Activated CD4-positive, alpha-beta T cell treated with anti-CD3 and anti-CD28 coated beads, Interleukin-2, amount 10 ng/mL, durations not matched to agents 7 days and 5 days (primary cell): ENCODE results near the gene OPCML. TPM values are rescaled to one million over a fixed set of nuclear protein-coding genes. Genes with fewer than 3 reads are reported as not detected.

Experiments
- CTCF ChIA-PET: fragments of 350-600 bp; sonication (Branson Sonifier 250); formaldehyde crosslinking; loops from one replicate; lab custom pipeline; 2021; ENCODE audit warnings: antibody characterized with exemption; lab: Charles Lee
- POLR2A ChIA-PET: fragments of 350-600 bp; sonication (Branson Sonifier 250); formaldehyde crosslinking; loops from one replicate; lab custom pipeline; 2021; ENCODE audit warnings: antibody characterized with exemption; lab: Charles Lee
- DNase-seq: peaks from one replicate; pipeline ENCODE4 v3.0.0-alpha.2; 2020
- H3K27ac Mint-ChIP-seq: one replicate; pipeline ENCODE4 v1.8.0; 2021; ENCODE audit warnings: mild to moderate bottlenecking, moderate library complexity, mixed read lengths
- H3K27me3 Mint-ChIP-seq: one replicate; pipeline ENCODE4 v1.8.0; 2021; ENCODE audit warnings: mixed read lengths
- H3K36me3 Mint-ChIP-seq: one replicate; pipeline ENCODE4 v1.8.0; 2021; ENCODE audit warnings: low read depth, mixed read lengths
- H3K4me1 Mint-ChIP-seq: one replicate; pipeline ENCODE4 v1.8.0; 2021; ENCODE audit warnings: mixed read lengths
- H3K4me3 Mint-ChIP-seq: one replicate; pipeline ENCODE4 v1.8.0; 2021; ENCODE audit warnings: mild to moderate bottlenecking, moderate library complexity, mixed read lengths
- H3K9me3 Mint-ChIP-seq: one replicate; pipeline ENCODE4 v1.8.0; 2021; ENCODE audit warnings: mixed read lengths
- total RNA-seq, 2 experiments: library from RNA; stranded (reverse); gene quantifications; one replicate each; pipeline ENCODE4 v1.2.3, GENCODE V29; 2021

The OPCML gene
- total RNA-seq, 2 experiments from 2014 or later, result not detected

DNA sequence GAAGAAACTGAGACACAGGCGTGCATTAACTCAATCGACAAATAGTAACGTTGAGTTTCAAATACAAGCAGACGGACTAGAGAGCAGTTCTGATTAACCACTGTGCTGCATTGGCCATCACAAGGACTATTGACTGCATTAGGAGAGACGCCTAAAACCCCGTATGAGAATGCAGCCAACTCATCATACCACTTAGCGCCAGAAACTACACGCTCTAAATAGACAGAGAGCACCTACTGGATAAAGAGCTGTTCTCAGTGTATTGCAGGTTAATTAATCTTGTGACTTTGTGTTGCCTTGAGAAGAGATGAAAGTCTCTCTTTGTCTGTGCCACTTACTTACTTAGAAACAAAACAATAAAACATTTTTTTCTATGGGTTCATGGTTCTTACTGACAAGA is 484.0 kb downstream of the OPCML start:
- DNase-seq, result no peak
- POLR2A ChIA-PET, result no interaction called here
- Mint-ChIP-seq H3K9me3 (no peaks in the 10 kb centered on the region), H3K27me3 (no peaks in the 10 kb centered on the region), H3K4me1 (no peaks in the 10 kb centered on the region), H3K36me3 (no peaks in the 10 kb centered on the region), H3K4me3 (no peak overlapping the region), H3K27ac (no peak overlapping the region)
- CTCF ChIA-PET, result no interaction called here

DNA sequence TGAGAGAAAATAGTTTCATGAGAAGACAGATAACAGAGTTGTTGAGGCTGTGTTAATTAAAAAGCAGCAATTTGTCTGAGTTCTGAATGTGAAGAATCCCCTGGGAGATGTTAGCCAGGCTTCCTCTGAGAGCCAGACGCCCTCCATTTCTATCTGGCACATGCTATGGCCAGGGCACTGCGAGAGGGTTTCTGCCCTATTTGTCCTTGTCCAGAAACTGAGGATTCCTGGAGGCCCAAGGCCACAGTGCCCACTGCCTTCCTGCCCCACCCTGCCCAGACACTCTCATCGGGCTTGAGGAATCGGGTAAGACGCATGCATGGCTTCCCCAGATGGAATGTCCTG is 484.6 kb downstream of the OPCML start:
- H3K4me1 Mint-ChIP-seq, result no peaks in the 10 kb centered on the region
- no peaks in the 10 kb centered on the region for H3K27me3 Mint-ChIP-seq
- H3K4me3 Mint-ChIP-seq, result no peak overlapping the region
- H3K27ac Mint-ChIP-seq, result no peak overlapping the region
- DNase-seq, result no peak
- ChIA-PET POLR2A (no interaction called here), CTCF (no interaction called here)
- H3K9me3 Mint-ChIP-seq, result no peaks in the 10 kb centered on the region
- no peaks in the 10 kb centered on the region for H3K36me3 Mint-ChIP-seq

DNA sequence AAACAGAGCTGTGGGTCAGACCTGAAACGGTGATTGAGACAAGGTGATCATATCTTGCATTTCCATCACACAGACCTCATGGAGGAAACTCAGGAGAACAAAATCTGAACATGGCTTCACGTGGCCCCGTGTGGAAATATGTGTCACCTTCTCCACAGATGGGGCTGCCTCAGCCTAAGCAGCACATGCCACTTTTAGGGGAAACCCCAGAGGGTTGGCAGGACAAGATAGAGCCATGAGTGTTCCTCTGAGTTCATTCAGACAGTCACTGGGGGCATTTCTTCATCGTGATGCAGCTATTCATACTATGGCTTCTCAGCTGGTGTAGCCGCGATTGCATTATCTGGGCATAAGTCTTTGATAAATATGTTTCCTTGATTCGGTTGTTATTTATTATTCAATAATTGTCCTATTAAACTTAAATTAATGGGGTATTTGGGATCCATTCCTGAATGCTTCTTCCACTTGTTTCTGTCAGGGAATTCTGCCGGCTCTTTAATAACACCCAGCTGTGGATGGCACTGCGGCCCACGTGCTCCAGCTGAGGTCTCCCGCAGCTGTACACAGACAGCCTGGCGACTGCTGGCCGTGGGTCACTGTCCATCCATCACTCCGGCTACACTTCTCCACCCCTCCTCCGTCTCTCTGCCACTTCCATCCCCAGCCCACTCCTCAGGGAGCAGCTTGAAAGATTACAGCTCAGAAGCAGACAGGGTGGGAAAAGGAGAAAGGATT is 485.1 kb downstream of the OPCML start:
- POLR2A ChIA-PET, result no interaction called here

DNA sequence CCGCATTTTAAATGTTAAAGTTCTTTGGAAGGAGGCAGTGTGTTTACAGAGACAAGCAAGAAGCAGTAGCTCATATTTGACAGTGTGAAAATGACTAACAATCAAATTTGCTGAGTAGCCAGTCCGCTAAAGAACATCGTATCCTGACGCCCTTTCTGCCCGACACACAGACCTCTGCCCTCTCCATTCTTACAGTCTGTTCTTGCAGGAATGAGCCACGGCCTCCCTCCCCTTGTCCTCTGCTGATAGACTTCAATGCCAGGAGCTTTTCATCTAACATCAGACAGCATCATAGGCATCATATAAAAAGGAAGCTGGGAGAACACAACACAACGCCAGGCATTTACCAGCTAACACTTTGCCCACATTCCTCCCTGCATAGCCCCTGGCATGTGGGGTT is 486.0 kb downstream of the OPCML start:
- no peaks in the 10 kb centered on the region for H3K9me3 Mint-ChIP-seq
- ChIA-PET CTCF (interaction anchor here (1.2 kb wide), 1 partner anchor 9 kb away, joined by 3 read pairs; no protein-coding TSS in a partner anchor), POLR2A (no interaction called here)
- no peak overlapping the region for H3K27ac Mint-ChIP-seq
- no peaks in the 10 kb centered on the region for H3K36me3 Mint-ChIP-seq
- no peaks in the 10 kb centered on the region for H3K27me3 Mint-ChIP-seq
- no peak overlapping the region for H3K4me3 Mint-ChIP-seq
- DNase-seq, result no peak
- H3K4me1 Mint-ChIP-seq, result no peaks in the 10 kb centered on the region

More for the DNA sequence above, 485.1 kb downstream of the OPCML start:
- H3K4me1 Mint-ChIP-seq, result no peaks in the 10 kb centered on the region
- H3K36me3 Mint-ChIP-seq, result no peaks in the 10 kb centered on the region
- no peak for DNase-seq
- no peak overlapping the region for H3K27ac Mint-ChIP-seq
- H3K4me3 Mint-ChIP-seq, result no peak overlapping the region
- no peaks in the 10 kb centered on the region for H3K9me3 Mint-ChIP-seq
- CTCF ChIA-PET, result no interaction called here
- no peaks in the 10 kb centered on the region for H3K27me3 Mint-ChIP-seq

DNA sequence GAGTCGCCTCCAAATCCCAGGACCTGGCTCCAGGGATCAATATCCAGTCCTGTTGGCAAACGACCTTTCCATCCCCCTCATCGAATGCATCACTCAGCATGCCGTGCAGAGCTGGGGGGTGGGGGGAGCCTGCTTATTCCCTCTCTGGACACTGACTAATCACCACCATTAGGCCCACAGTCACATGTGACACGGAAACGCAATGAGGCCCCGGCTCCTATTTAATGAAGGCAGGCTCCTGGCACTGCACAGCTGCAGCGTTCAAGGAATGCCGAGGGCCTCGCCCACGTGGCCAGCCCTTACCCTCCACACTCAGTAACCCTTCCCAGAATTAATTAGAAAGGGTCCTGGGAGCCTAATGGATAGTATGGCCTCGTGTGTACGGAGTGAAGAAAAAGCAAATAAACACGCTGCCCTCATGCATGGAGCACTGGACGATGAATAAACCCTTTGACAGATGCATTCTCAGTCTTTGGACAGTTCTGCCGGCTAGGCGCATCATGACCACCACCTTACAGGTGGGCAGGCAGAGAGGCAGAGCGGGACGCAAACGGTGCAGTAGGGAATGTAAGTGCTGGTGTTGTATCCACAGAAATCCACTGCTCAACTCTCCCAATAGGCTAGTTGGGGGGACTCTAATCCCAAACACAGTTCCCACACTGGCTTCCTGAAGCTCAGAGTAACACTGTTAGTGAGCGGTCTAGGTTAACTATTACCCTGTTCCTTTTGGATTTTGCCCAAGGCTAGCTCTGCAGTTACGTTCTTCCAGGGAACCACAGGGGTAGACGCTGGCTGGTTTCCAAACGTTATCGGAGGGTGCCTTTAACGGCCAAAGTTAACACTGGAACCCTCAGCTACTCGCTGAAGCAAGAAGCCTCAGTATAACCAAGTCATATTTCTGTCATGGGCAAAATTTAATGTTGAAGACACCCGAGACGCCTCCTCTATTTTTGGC is 490.1 kb downstream of the OPCML start:
- no peak overlapping the region for H3K27ac Mint-ChIP-seq
- H3K36me3 Mint-ChIP-seq, result no peaks in the 10 kb centered on the region
- ChIA-PET POLR2A (no interaction called here), CTCF (no interaction called here)
- no peaks in the 10 kb centered on the region for H3K27me3 Mint-ChIP-seq
- DNase-seq, result no peak
- H3K9me3 Mint-ChIP-seq, result no peaks in the 10 kb centered on the region
- H3K4me1 Mint-ChIP-seq, result no peaks in the 10 kb centered on the region
- H3K4me3 Mint-ChIP-seq, result no peak overlapping the region

DNA sequence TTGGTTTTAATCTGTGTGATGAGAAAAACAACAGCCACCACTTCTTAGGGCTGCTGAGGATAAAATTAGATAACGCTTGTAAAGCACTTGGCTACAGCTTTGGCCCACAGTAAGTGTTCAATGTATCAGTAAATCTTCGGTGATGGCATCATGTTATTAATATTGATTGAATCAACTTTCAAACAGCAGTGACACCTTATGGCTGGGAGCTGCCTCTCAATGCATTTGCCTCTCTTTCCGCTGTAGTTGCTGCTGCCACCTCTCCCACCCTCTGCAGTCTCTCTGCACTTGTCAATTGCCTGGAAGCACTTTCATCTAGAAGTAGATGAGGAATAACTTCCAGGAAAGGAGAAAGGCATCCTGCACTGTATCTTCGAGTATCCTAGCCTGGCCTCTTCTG is 491.1 kb downstream of the OPCML start:
- H3K9me3 Mint-ChIP-seq, result no peaks in the 10 kb centered on the region
- H3K27ac Mint-ChIP-seq, result no peak overlapping the region
- ChIA-PET POLR2A (no interaction called here), CTCF (no interaction called here)
- no peaks in the 10 kb centered on the region for H3K27me3 Mint-ChIP-seq
- no peak for DNase-seq
- H3K4me1 Mint-ChIP-seq, result no peaks in the 10 kb centered on the region
- H3K4me3 Mint-ChIP-seq, result no peak overlapping the region
- no peaks in the 10 kb centered on the region for H3K36me3 Mint-ChIP-seq

DNA sequence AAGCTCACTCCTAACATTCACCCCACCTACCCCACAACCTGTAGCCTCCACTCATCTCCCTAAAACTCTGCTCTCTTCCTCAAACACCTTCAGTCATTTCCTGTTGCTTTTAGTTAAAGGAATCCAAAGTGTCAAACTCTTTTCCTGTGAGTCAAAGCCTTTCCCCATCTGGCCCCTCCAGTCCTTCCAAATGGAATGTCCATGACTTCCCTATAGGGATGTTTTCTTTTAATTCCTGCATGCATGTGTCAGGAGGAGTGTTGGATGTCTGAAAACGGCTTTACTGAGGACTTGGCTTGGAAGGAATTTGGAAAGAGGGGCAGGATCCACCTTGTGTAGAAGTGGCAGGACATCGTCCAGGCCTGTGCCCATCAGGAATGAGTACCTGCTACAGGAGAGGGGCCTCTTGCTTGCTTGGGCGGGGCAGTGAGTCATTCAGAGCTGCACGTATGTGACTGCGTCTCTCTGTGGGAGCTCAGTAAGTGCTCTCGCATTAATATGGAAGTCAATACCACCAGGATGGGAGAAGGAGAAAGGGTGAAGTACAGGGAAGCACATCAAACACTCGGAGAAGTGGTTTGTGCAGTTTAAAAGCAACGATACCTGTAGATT is 491.9 kb downstream of the OPCML start:
- CTCF ChIA-PET, result no interaction called here
- DNase-seq, result no peak
- Mint-ChIP-seq H3K27me3 (no peaks in the 10 kb centered on the region), H3K4me3 (no peak overlapping the region), H3K27ac (no peak overlapping the region), H3K9me3 (no peaks in the 10 kb centered on the region), H3K36me3 (no peaks in the 10 kb centered on the region), H3K4me1 (no peaks in the 10 kb centered on the region)
- POLR2A ChIA-PET, result no interaction called here

DNA sequence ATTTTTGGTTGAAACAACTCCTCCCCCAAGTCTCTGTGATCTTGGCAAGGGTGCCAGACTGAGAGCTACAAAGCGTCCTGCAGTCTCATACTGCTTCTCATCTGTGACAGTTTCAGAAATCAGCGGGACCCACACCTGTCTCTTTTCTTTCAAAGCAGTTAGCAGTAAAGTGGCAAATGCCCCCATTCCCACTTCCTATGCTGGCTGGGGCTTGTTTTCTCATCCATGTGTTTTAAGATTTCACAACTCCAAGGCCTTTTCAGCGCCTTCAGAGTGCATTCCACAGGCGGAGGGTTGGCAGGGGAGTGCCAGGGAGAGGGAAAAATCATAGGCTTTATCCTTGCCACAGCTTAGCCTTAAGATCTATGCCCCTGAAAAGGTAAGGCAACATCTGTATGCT is 493.5 kb downstream of the OPCML start:
- POLR2A ChIA-PET, result no interaction called here
- H3K4me1 Mint-ChIP-seq, result no peaks in the 10 kb centered on the region
- no peaks in the 10 kb centered on the region for H3K36me3 Mint-ChIP-seq
- no peak overlapping the region for H3K27ac Mint-ChIP-seq
- H3K27me3 Mint-ChIP-seq, result no peaks in the 10 kb centered on the region
- DNase-seq, result no peak
- CTCF ChIA-PET, result interaction anchor here (0.6 kb wide), 1 partner anchor 274 kb away, joined by 3 read pairs; no protein-coding TSS in a partner anchor
- no peak overlapping the region for H3K4me3 Mint-ChIP-seq
- no peaks in the 10 kb centered on the region for H3K9me3 Mint-ChIP-seq

DNA sequence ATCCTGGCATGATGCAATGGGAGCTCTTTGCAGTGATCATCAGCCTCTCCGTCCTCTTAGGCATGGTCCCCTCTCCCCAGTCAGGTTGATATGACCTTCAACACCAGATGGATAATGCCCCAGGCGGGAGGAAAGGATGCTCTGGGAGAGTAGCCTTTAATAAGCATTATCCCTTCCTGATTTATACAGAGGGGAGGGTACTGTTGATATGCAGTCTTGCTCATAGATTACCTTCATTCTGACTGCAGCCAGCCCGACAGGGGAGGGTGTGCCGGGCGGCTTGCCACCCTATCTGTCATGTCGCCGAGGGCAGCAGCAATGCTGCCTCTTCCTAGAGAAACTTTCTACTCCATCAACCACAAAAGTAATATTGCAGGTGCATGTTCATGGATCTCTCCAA is 497.4 kb downstream of the OPCML start:
- Mint-ChIP-seq H3K36me3 (no peaks in the 10 kb centered on the region), H3K27me3 (no peaks in the 10 kb centered on the region), H3K27ac (no peak overlapping the region), H3K4me1 (no peaks in the 10 kb centered on the region), H3K4me3 (no peak overlapping the region), H3K9me3 (no peaks in the 10 kb centered on the region)
- POLR2A ChIA-PET, result no interaction called here
- CTCF ChIA-PET, result no interaction called here
- DNase-seq, result no peak

DNA sequence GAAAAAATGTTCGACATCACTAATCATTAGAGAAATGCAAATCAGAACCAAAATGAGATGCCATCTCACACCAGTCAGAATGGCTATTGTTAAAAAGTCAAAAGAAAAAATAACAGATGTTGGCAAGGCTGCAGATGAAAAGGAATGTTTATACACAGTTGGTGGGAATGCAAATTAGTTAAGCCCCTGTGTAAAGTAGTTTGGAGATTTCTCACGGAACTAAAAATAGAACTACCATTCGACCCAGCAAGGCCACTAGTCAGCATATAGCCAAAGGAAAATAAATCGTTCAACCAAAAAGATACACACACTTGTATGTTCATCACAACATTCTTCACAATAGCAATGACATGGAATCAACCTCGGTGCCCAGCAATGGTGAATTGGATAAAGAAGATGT is 503.2 kb downstream of the OPCML start:
- no peaks in the 10 kb centered on the region for H3K4me1 Mint-ChIP-seq
- no peaks in the 10 kb centered on the region for H3K9me3 Mint-ChIP-seq
- H3K27ac Mint-ChIP-seq, result no peak overlapping the region
- H3K27me3 Mint-ChIP-seq, result no peaks in the 10 kb centered on the region
- ChIA-PET POLR2A (no interaction called here), CTCF (no interaction called here)
- DNase-seq, result no peak
- H3K36me3 Mint-ChIP-seq, result no peaks in the 10 kb centered on the region
- H3K4me3 Mint-ChIP-seq, result no peak overlapping the region

DNA sequence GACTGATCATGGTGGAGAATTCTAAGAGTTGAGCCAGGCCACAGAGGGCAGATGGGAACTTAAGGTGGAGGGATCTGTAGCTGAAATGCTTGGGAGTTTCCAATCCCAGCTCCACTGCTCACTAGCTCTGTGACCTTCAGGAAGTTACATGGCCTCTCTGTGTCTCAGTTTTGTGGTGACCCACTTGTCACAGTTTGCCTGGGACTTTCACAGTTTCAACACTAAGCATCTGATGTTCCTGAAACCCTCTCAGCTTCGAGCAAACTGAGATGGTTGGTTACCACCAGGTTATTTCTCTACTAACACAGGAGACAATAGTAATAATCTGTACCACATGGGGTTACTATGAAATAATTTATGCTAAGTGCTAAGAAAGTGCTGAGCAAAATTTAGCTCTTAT is 505.3 kb downstream of the OPCML start:
- Mint-ChIP-seq H3K4me1 (no peaks in the 10 kb centered on the region), H3K9me3 (no peaks in the 10 kb centered on the region), H3K27ac (no peak overlapping the region), H3K36me3 (no peaks in the 10 kb centered on the region), H3K27me3 (no peaks in the 10 kb centered on the region), H3K4me3 (no peak overlapping the region)
- ChIA-PET POLR2A (no interaction called here), CTCF (no interaction called here)
- no peak for DNase-seq

DNA sequence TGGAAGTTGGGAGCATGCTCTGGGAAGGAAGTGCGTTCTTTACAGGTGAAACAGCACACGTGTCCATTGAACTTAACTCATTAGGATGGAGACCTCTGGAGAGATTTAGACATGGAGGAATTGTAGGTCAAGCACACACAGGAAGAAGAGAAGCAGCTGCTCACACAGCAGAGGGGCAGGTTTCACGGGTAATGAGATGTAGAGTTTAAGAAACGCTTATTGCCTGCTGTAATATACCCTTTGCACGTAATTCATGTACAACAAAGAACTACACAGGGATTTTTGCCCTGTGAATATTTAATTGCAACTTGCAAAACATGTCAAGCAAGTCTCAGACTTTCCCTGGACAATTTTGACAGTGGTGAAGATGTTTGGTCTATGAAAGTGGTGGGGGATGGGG is 508.0 kb downstream of the OPCML start:
- no peak overlapping the region for H3K27ac Mint-ChIP-seq
- H3K4me1 Mint-ChIP-seq, result no peaks in the 10 kb centered on the region
- no peaks in the 10 kb centered on the region for H3K36me3 Mint-ChIP-seq
- ChIA-PET CTCF (no interaction called here), POLR2A (no interaction called here)
- DNase-seq, result no peak
- no peak overlapping the region for H3K4me3 Mint-ChIP-seq
- H3K9me3 Mint-ChIP-seq, result no peaks in the 10 kb centered on the region
- H3K27me3 Mint-ChIP-seq, result no peaks in the 10 kb centered on the region

DNA sequence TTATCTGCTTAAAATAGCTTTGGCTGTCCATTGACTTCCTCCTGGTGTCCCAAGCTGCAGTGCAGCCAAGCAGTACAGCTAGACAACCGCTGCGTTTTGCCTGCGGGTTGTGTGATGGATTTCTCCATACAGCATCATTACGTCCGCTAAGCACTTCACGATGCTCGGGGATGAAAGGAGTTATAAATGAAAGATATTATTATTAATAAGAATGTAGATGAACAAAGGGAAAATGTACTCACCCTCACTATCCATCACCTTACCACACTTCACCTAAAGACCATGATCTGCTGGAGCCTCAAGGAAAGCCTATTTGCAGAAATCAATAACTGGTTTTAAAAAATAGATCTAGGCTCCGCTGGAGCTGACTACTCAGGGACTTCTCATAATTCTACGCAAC is 509.1 kb downstream of the OPCML start:
- H3K36me3 Mint-ChIP-seq, result no peaks in the 10 kb centered on the region
- CTCF ChIA-PET, result no interaction called here
- no peak overlapping the region for H3K4me3 Mint-ChIP-seq
- no peak overlapping the region for H3K27ac Mint-ChIP-seq
- DNase-seq, result no peak
- no peaks in the 10 kb centered on the region for H3K9me3 Mint-ChIP-seq
- H3K27me3 Mint-ChIP-seq, result no peaks in the 10 kb centered on the region
- no peaks in the 10 kb centered on the region for H3K4me1 Mint-ChIP-seq
- POLR2A ChIA-PET, result no interaction called here
